Panc1 (cell line): Measurements from ENCODE around the gene CDCA4. TPM values are rescaled to one million over a fixed set of nuclear protein-coding genes. Genes with fewer than 3 reads are reported as not detected.

Experiments used
- ATAC-seq: fragments of 200-7000 bp; cut with Tn5 transposase; 2 replicates; pipeline ENCODE4 v1.9.1; 2020; ENCODE audit warnings: mild to moderate bottlenecking, moderate library complexity
- BruUV-seq: library from RNA; stranded (reverse); fragments of 400-500 nt; replicated peaks from 2 replicates; lab custom pipeline; 2021; lab: Mats Ljungman, UMichigan
- CTCF ChIA-PET: fragments of 300-600 bp; sonication (Branson Sonifier 250); formaldehyde crosslinking; loops from one replicate; lab custom pipeline; 2022; ENCODE audit warnings: antibody characterized with exemption; lab: Charles Lee
- POLR2A ChIA-PET: fragments of 300-600 bp; sonication (Branson Sonifier 250); formaldehyde crosslinking; loops from one replicate; lab custom pipeline; 2022; ENCODE audit warnings: antibody characterized with exemption; lab: Charles Lee
- DNase-seq: peaks from one replicate; pipeline ENCODE4 v3.0.0-alpha.2; 2010; ENCODE audit warnings: low read depth, low spot score
- H3K27ac ChIP-seq: 2 replicates; pipeline ENCODE4 v1.5.1; 2011; ENCODE audit warnings: mild to moderate bottlenecking, low read length, inconsistent platforms
- H3K27me3 ChIP-seq: fragments of 200-500 bp; sonication (Bioruptor generic); 2 replicates; pipeline ENCODE4 v1.6.0; 2014; ENCODE audit warnings: low read length, inconsistent platforms; ENCODE audit not compliant: control insufficient read depth, insufficient read depth
- H3K36me3 ChIP-seq: fragments of 200-500 bp; sonication (Bioruptor generic); 2 replicates; pipeline ENCODE4 v1.5.1; 2014; ENCODE audit warnings: inconsistent platforms, mild to moderate bottlenecking, low read length, moderate library complexity; ENCODE audit not compliant: control insufficient read depth, insufficient read depth
- H3K4me1 ChIP-seq: 2 replicates; pipeline ENCODE4 v1.5.1; 2011; ENCODE audit warnings: inconsistent platforms, mild to moderate bottlenecking, low read length, moderate library complexity; ENCODE audit not compliant: control insufficient read depth, insufficient read depth
- H3K4me3 ChIP-seq, 2 experiments: 2 replicates each; pipeline ENCODE4 v1.5.1; 2011 to 2012; ENCODE audit warnings: low read depth in 2 of 2, low read length in 2 of 2, mild to moderate bottlenecking in 2 of 2, inconsistent platforms in 1 of 2, moderate library complexity in 1 of 2
- H3K9me3 ChIP-seq: fragments of 200-500 bp; sonication (Bioruptor generic); 2 replicates; pipeline ENCODE4 v1.5.1; 2014; ENCODE audit warnings: low read depth, mild to moderate bottlenecking, inconsistent platforms, low read length, moderate library complexity; ENCODE audit not compliant: control insufficient read depth, insufficient read depth
- CTCF ChIP-seq: fragments of 450-650 bp; IDR thresholded peaks from 2 replicates; pipeline ENCODE4 v1.5.1; 2017; ENCODE audit warnings: mild to moderate bottlenecking
- POLR2AphosphoS5 ChIP-seq: IDR thresholded peaks from 2 replicates; pipeline ENCODE4 v1.6.1; 2012; ENCODE audit warnings: mild to moderate bottlenecking, low read depth, low read length, moderate library complexity
- REST ChIP-seq, 2 experiments: IDR thresholded peaks; 2 replicates each; pipeline ENCODE4 v1.6.1; 2011 to 2012; ENCODE audit warnings: low read depth in 2 of 2, control low read depth in 1 of 2, low read length in 1 of 2, mild to moderate bottlenecking in 1 of 2, moderate library complexity in 1 of 2; ENCODE audit not compliant: insufficient read depth in 1 of 2
- SIN3A ChIP-seq: IDR thresholded peaks from 2 replicates; pipeline ENCODE4 v1.6.1; 2012; ENCODE audit warnings: low read depth, mild to moderate bottlenecking, low read length, moderate library complexity, borderline replicate concordance; ENCODE audit not compliant: insufficient read depth
- TCF7L2 ChIP-seq: IDR thresholded peaks from 2 replicates; pipeline ENCODE4 v1.6.1; 2011; ENCODE audit warnings: mild to moderate bottlenecking, low read depth, low read length, inconsistent platforms
- in situ Hi-C: cut with HindIII; loops from 2 replicates; pipeline ENCODE4 v1.10.0; 2016; ENCODE audit warnings: low sequenced_read_pairs, low pct_unique_long_range_greater_than_20kb
- intact Hi-C: fragments of 100-400 bp; cut with micrococcal nuclease; formaldehyde crosslinking; loops from one replicate; pipeline ENCODE4 v1.10.0; 2022; ENCODE audit not compliant: unreplicated experiment
- total RNA-seq: library from RNA; stranded (reverse); gene quantifications from one replicate; pipeline ENCODE4 v1.2.1, GENCODE V29; 2021; ENCODE audit not compliant: unreplicated experiment

Gene CDCA4
- total RNA-seq, 1 experiment from 2014 or later: 39.9 TPM

GRCh38 chr14:105056303-105056831 lies 35.5 kb upstream of the CDCA4 start:
- CTCF ChIA-PET: interaction anchor here (0.5 kb wide), 1 partner anchor 225 kb away, joined by 5 read pairs; no protein-coding TSS in a partner anchor
- intact Hi-C loops: no loop called here
- Histone ChIP-seq H3K4me3 (no peak overlapping the region), H3K9me3 (no peaks in the 10 kb centered on the region), H3K27me3 (no peaks in the 10 kb centered on the region), H3K27ac (no peak overlapping the region), H3K36me3 (no peaks in the 10 kb centered on the region), H3K4me1 (no peaks in the 10 kb centered on the region)
- BruUV-seq: no TSS peak
- ATAC-seq (no peak), DNase-seq (no peak)
- TF ChIP-seq SIN3A: no peak
- no peak for TF ChIP-seq POLR2AphosphoS5
- TF ChIP-seq CTCF: no peak
- TF ChIP-seq TCF7L2: no peak
- POLR2A ChIA-PET: no interaction called here
- in situ Hi-C loops: no loop called here

- Histone ChIP-seq H3K4me3 (no peak overlapping the region), H3K27me3 (no peaks in the 10 kb centered on the region), H3K27ac (no peak overlapping the region), H3K4me1 (no peaks in the 10 kb centered on the region), H3K9me3 (no peaks in the 10 kb centered on the region), H3K36me3 (no peaks in the 10 kb centered on the region)
- intact Hi-C loops: no loop called here
- TF ChIP-seq TCF7L2 (no peak), REST (IDR thresholded peaks at IDR 0.05; ENCODE audit: insufficient read depth in 1 of 2, low read depth in 2 of 2, low read length in 1 of 2) (no peak), SIN3A (no peak), CTCF (no peak), POLR2AphosphoS5 (no peak)
- no peak for ATAC-seq
- POLR2A ChIA-PET: no interaction called here
- no TSS peak for BruUV-seq
- CTCF ChIA-PET: interaction anchor here (0.5 kb wide), 1 partner anchor 224 kb away, joined by 5 read pairs; no protein-coding TSS in a partner anchor
- in situ Hi-C loops: no loop called here
- no peak for DNase-seq
These were observed 34.9 kb upstream of the CDCA4 start for GRCh38 chr14:105055736-105056302.
